Measurements from ENCODE around the gene ARHGAP26. TPM values are rescaled to one million over a fixed set of nuclear protein-coding genes. Genes with fewer than 3 reads are reported as not detected.

The ARHGAP26 gene
- 8.1 to 11.3 TPM (median 9.8 TPM) in 5 replicates for total RNA-seq (2022; extraction: Qiagen RNA extraction)

DNA sequence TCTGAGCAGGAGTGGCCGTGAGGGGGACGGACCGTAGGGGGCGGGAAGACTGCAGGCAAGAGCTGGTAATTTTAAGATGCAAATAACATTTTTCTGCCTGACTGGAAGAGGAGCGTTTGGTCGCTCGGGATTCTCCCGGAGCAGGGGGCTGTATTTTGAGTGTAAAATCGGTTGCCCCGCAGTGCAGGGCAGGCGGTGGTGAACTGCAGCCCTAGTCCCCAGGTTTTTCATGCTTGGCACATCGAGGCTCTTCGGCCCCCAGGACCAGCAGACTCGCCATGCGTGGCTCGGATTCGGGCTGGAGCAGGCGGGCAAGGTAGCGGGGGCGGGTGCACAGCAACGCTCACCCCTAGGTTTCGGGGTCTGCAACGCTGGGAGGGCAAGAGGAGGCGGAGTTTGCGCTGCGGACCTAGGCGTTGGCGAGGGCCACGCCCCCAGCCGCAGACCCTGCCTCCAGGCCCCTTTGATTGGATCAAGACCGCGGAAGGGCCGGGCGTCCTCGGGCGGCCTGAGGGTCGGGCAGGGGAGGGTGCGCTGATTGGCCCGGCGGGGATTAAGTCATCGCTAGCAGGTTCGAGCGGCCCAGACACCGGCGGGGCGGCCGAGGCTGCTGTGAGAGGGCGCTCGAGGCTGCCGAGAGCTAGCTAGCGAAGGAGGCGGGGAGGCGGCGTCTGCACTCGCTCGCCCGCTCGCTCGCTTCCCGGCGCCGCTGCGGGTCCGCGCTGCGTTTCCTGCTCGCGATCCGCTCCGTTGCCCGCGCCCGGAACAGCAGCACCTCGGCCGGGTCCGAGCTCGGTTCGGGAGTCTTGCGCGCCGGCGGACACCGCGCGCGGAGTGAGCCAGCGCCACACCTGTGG lies at the start of gene ARHGAP26:
ARHGAP26 (plus strand) TSS at position 585 of the 857 bp plus-strand sequence. CDS start 385 bp downstream, outside the sequence.

Other genes starting within 250 kb of the ARHGAP26 start
- 0.13 to 0.73 TPM (median 0.42 TPM) in 5 replicates for gene FGF1, start 84.3 kb upstream of the ARHGAP26 start, total RNA-seq (2022; extraction: Qiagen RNA extraction)